ENCODE measurements around the gene PIK3R6.
A peak's percentile ranks its signal among the peaks of the same experiment; 100 is the strongest.

Gene PIK3R6

GRCh38 chr17:8832711-8833352, 34.6 kb downstream of the PIK3R6 start:
- no peak overlapping the region for H3K4me3 ChIP-seq (ENCODE audit: low read depth, low read length)
- TF ChIP-seq CTCF (IDR thresholded peaks at IDR 0.05; ENCODE audit: borderline replicate concordance, insufficient read depth, low read depth, low read length), result peak; percentile 76

GRCh38 chr17:8831234-8831849, 36.1 kb downstream of the PIK3R6 start:
- TF ChIP-seq CTCF (IDR thresholded peaks at IDR 0.05; ENCODE audit: borderline replicate concordance, insufficient read depth, low read depth, low read length), result no peak
- no peak overlapping the region for H3K4me3 ChIP-seq (ENCODE audit: low read depth, low read length)

- no peak for TF ChIP-seq CTCF (IDR thresholded peaks at IDR 0.05; ENCODE audit: borderline replicate concordance, insufficient read depth, low read depth, low read length)
- no peak overlapping the region for H3K4me3 ChIP-seq (ENCODE audit: low read depth, low read length)
Measured at GRCh38 chr17:8830141-8830540, 37.3 kb downstream of the PIK3R6 start.

GRCh38 chr17:8829036-8829941, 38.2 kb downstream of the PIK3R6 start:
- no peak for TF ChIP-seq CTCF (IDR thresholded peaks at IDR 0.05; ENCODE audit: borderline replicate concordance, insufficient read depth, low read depth, low read length)
- H3K4me3 ChIP-seq (ENCODE audit: low read depth, low read length), result no peak overlapping the region

- TF ChIP-seq CTCF (IDR thresholded peaks at IDR 0.05; ENCODE audit: borderline replicate concordance, insufficient read depth, low read depth, low read length), result no peak
- no peak overlapping the region for H3K4me3 ChIP-seq (ENCODE audit: low read depth, low read length)
Measured at GRCh38 chr17:8828517-8828875, 39.0 kb downstream of the PIK3R6 start.

GRCh38 chr17:8826808-8827435, 40.6 kb downstream of the PIK3R6 start:
- no peak for TF ChIP-seq CTCF (IDR thresholded peaks at IDR 0.05; ENCODE audit: borderline replicate concordance, insufficient read depth, low read depth, low read length)
- H3K4me3 ChIP-seq (ENCODE audit: low read depth, low read length), result no peak overlapping the region
